Neural progenitor cell (in vitro differentiated cells): ENCODE data around the gene ADGRE2. TPM values are rescaled to one million over a fixed set of nuclear protein-coding genes. Genes with fewer than 3 reads are reported as not detected.

Experiments used
- DNase-seq: peaks from one replicate; pipeline ENCODE4 v3.0.0-alpha.2; 2016; ENCODE audit warnings: low spot score
- H2AFZ ChIP-seq: fragments of 200-600 bp; sonication (generic); replicated peaks from 2 replicates; pipeline ENCODE4 v1.6.1; 2016; ENCODE audit warnings: antibody characterized with exemption
- H3F3A ChIP-seq: fragments of 200-600 bp; sonication (generic); 2 replicates; pipeline ENCODE4 v1.6.1; 2016; ENCODE audit warnings: antibody characterized with exemption, low read depth
- H3K27ac ChIP-seq: fragments of 200-600 bp; sonication (generic); 2 replicates; pipeline ENCODE4 v1.5.1; 2016; ENCODE audit warnings: mild to moderate bottlenecking
- H3K27me3 ChIP-seq: fragments of 200-600 bp; sonication (generic); 2 replicates; pipeline ENCODE4 v1.6.1; 2016; ENCODE audit warnings: mild to moderate bottlenecking, moderate library complexity
- H3K36me3 ChIP-seq: fragments of 200-600 bp; sonication (generic); 2 replicates; pipeline ENCODE4 v1.5.1; 2016
- H3K4me1 ChIP-seq: fragments of 200-600 bp; sonication (generic); 2 replicates; pipeline ENCODE4 v1.6.1; 2016; ENCODE audit warnings: mixed run types
- H3K4me2 ChIP-seq: fragments of 200-600 bp; sonication (generic); 2 replicates; pipeline ENCODE4 v1.6.1; 2016
- H3K4me3 ChIP-seq: fragments of 200-600 bp; sonication (generic); 2 replicates; pipeline ENCODE4 v1.5.1; 2016
- H3K79me2 ChIP-seq: fragments of 200-600 bp; sonication (generic); 2 replicates; pipeline ENCODE4 v1.6.1; 2016; ENCODE audit warnings: low read depth
- H3K9ac ChIP-seq: fragments of 200-600 bp; sonication (generic); 2 replicates; pipeline ENCODE4 v1.6.1; 2016
- H3K9me3 ChIP-seq: fragments of 200-600 bp; sonication (generic); 2 replicates; pipeline ENCODE4 v1.5.1; 2016; ENCODE audit warnings: low read depth
- H4K20me1 ChIP-seq: fragments of 200-600 bp; sonication (generic); 2 replicates; pipeline ENCODE4 v1.6.1; 2016; ENCODE audit warnings: low read depth
- H3K27ac Mint-ChIP-seq: 3 replicates; pipeline ENCODE4 v1.8.0; 2021; ENCODE audit warnings: mixed read lengths
- H3K27me3 Mint-ChIP-seq: 2 replicates; pipeline ENCODE4 v1.8.0; 2022; ENCODE audit warnings: low read depth, mild to moderate bottlenecking, inconsistent platforms, moderate library complexity, mixed read lengths; ENCODE audit not compliant: insufficient read depth
- H3K36me3 Mint-ChIP-seq: 3 replicates; pipeline ENCODE4 v1.8.0; 2021; ENCODE audit warnings: mixed read lengths
- H3K4me1 Mint-ChIP-seq: 3 replicates; pipeline ENCODE4 v1.8.0; 2021; ENCODE audit warnings: mixed read lengths
- H3K4me3 Mint-ChIP-seq: 3 replicates; pipeline ENCODE4 v1.8.0; 2021; ENCODE audit warnings: mild to moderate bottlenecking, moderate library complexity, mixed read lengths
- H3K9me3 Mint-ChIP-seq: 3 replicates; pipeline ENCODE4 v1.8.0; 2020; ENCODE audit warnings: mixed read lengths
- EZH2 ChIP-seq: fragments of 200-600 bp; sonication (generic); IDR thresholded peaks from 2 replicates; pipeline ENCODE4 v1.6.1; 2017; ENCODE audit warnings: antibody characterized with exemption, mild to moderate bottlenecking, moderate library complexity
- EZH2phosphoT487 ChIP-seq: fragments of 200-600 bp; sonication (generic); IDR thresholded peaks from 2 replicates; pipeline ENCODE4 v1.6.1; 2017; ENCODE audit warnings: antibody characterized with exemption
- total RNA-seq: library from RNA; depleted of rRNA; stranded (reverse); fragments of >200 nt; gene quantifications from 2 replicates; pipeline ENCODE4 v1.2.3, GENCODE V29; 2015; ENCODE audit warnings: low replicate concordance
- TF ChIP-seq, protein P1 (sequence below): fragments of 200-600 bp; sonication (generic); IDR thresholded peaks from 2 replicates; pipeline ENCODE4 v1.5.1; 2017; ENCODE audit warnings: antibody characterized with exemption, mild to moderate bottlenecking

Gene ADGRE2
- total RNA-seq, 1 donor from 2014 or later, result 0.28 TPM

DNA sequence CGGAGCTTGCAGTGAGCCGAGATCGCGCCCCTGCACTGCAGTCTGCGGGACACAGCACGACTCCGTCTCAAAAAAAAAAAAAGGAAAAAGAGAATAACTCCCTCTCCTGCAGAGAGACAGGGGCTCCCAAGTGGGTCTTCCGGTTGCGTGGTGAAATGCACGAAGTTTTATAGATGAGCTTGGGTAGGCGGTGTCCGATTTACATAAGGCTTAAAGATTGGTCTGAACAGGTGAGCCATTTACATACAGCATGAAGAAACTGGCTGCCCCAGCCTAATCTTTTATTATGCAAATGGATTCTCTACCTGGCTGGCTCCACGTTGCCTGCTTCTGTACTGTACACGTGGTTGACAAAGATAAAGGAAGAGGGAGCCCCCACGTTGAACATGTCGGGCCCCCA is 19.5 kb downstream of the ADGRE2 start:
- H3F3A ChIP-seq, result peaks cover 4% of the 10 kb centered on the region
- TF ChIP-seq EZH2phosphoT487 (no peak), EZH2 (no peak)
- TF ChIP-seq, protein P1, sequence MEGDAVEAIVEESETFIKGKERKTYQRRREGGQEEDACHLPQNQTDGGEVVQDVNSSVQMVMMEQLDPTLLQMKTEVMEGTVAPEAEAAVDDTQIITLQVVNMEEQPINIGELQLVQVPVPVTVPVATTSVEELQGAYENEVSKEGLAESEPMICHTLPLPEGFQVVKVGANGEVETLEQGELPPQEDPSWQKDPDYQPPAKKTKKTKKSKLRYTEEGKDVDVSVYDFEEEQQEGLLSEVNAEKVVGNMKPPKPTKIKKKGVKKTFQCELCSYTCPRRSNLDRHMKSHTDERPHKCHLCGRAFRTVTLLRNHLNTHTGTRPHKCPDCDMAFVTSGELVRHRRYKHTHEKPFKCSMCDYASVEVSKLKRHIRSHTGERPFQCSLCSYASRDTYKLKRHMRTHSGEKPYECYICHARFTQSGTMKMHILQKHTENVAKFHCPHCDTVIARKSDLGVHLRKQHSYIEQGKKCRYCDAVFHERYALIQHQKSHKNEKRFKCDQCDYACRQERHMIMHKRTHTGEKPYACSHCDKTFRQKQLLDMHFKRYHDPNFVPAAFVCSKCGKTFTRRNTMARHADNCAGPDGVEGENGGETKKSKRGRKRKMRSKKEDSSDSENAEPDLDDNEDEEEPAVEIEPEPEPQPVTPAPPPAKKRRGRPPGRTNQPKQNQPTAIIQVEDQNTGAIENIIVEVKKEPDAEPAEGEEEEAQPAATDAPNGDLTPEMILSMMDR, result no peak
- no peak overlapping the region for H3K27ac Mint-ChIP-seq
- no peaks in the 10 kb centered on the region for H3K36me3 Mint-ChIP-seq
- H2AFZ ChIP-seq, result peak overlapping the region; percentile 87
- H3K9me3 ChIP-seq, result no peaks in the 10 kb centered on the region
- no peaks in the 10 kb centered on the region for H4K20me1 ChIP-seq
- H3K9ac ChIP-seq, result no peak overlapping the region
- no peaks in the 10 kb centered on the region for H3K4me1 ChIP-seq
- H3K27me3 Mint-ChIP-seq, result peaks cover 2% of the 10 kb centered on the region
- H3K27ac ChIP-seq, result no peak overlapping the region
- peak overlapping the region; percentile 45 for H3K4me3 ChIP-seq
- H3K9me3 Mint-ChIP-seq, result peaks cover 3% of the 10 kb centered on the region
- H3K4me1 Mint-ChIP-seq, result peaks cover 2% of the 10 kb centered on the region
- H3K4me2 ChIP-seq, result peak overlapping the region; percentile 72
- DNase-seq, result peak; percentile 16
- H3K4me3 Mint-ChIP-seq, result no peak overlapping the region
- H3K27me3 ChIP-seq, result no peaks in the 10 kb centered on the region
- no peaks in the 10 kb centered on the region for H3K79me2 ChIP-seq
- no peaks in the 10 kb centered on the region for H3K36me3 ChIP-seq

DNA sequence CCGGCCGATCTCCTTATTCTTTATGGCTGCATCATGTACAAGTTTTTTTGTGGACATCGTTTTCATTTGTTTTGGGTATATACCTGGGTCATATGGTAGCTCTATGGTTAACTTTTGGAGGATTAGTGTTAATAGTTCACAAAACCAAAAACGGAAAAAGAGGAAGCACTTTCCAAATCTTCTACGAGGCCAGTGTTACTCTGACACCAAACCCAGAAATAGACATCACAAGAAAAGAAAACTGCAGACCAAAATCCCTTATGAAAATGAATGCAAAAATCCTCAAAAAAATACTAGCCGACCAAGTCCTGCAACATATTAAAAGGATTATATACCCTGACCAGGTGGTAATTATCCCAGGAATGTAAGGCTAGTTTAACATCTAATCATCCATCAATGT is 29.8 kb downstream of the ADGRE2 start:
- Mint-ChIP-seq H3K4me1 (no peaks in the 10 kb centered on the region), H3K27ac (no peak overlapping the region), H3K27me3 (peaks cover 6% of the 10 kb centered on the region), H3K9me3 (peaks cover 2% of the 10 kb centered on the region), H3K4me3 (no peak overlapping the region), H3K36me3 (no peaks in the 10 kb centered on the region)
- peaks cover 5% of the 10 kb centered on the region for H3F3A ChIP-seq
- no peak for TF ChIP-seq EZH2phosphoT487
- TF ChIP-seq, protein P1, result no peak
- TF ChIP-seq EZH2, result no peak
- no peak overlapping the region for H3K27ac ChIP-seq
- no peaks in the 10 kb centered on the region for H3K79me2 ChIP-seq
- no peak overlapping the region for H3K4me3 ChIP-seq
- no peak overlapping the region for H2AFZ ChIP-seq
- H3K4me1 ChIP-seq, result no peaks in the 10 kb centered on the region
- H3K9ac ChIP-seq, result no peak overlapping the region
- H3K27me3 ChIP-seq, result no peaks in the 10 kb centered on the region
- no peak for DNase-seq
- no peaks in the 10 kb centered on the region for H3K36me3 ChIP-seq
- H4K20me1 ChIP-seq, result no peaks in the 10 kb centered on the region
- H3K4me2 ChIP-seq, result no peak overlapping the region
- no peaks in the 10 kb centered on the region for H3K9me3 ChIP-seq

DNA sequence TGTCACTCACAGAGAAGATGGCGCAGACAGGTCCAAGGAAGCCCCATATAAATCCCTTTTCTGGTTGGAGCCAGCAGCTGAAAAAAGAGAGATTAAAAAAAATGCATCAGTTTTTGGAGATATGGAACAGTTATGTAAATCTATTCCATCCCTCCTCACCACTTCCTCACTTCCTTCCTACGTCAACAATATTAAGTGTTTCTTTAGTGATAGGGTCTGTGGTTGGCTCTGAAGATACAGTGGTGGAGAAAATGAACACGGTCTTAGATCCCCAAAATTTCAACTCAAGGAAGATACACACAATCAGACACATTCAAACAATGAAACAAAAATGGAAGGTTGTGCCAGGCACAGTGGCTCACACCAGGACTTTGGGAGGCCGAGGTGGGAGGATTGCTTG is 31.5 kb downstream of the ADGRE2 start:
- Histone ChIP-seq H3F3A (peaks cover 5% of the 10 kb centered on the region), H3K27me3 (no peaks in the 10 kb centered on the region), H3K36me3 (no peaks in the 10 kb centered on the region), H3K4me3 (no peak overlapping the region), H3K4me1 (no peaks in the 10 kb centered on the region), H3K9me3 (no peaks in the 10 kb centered on the region), H2AFZ (no peak overlapping the region), H3K4me2 (no peak overlapping the region), H3K79me2 (no peaks in the 10 kb centered on the region), H3K27ac (no peak overlapping the region), H4K20me1 (no peaks in the 10 kb centered on the region), H3K9ac (no peak overlapping the region)
- Mint-ChIP-seq H3K27ac (no peak overlapping the region), H3K27me3 (peaks cover 3% of the 10 kb centered on the region), H3K36me3 (no peaks in the 10 kb centered on the region), H3K4me1 (no peaks in the 10 kb centered on the region), H3K9me3 (peaks cover 2% of the 10 kb centered on the region), H3K4me3 (no peak overlapping the region)
- TF ChIP-seq EZH2 (no peak), EZH2phosphoT487 (no peak)
- TF ChIP-seq, protein P1, result no peak
- DNase-seq, result no peak
